Measurements from ENCODE around the gene HIF1A.
"Not testable (repeated sequence)": the region's sequence is repeated elsewhere in the genome, so short reads cannot be mapped to it uniquely, and the experiment has no call there.

The HIF1A gene

DNA sequence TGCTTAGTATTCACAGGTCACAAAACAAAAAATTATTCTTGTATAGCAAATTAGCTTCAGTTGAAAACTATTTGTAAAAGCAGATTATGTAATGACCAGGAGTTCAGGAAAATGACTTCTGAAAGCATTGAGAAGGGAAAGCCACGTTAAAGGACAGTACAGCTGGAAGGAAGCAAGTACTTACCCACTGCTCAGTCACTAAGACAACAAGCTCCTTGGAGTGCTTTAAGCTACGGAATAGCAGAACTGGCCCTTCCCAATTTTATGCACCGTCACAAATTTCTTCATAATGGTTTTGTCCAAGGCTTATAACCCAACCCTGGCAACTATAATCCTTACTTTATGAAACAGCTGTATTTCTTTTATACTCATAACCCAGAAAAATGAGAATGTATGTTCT, 54.0 kb downstream of the HIF1A start:
- DNase-seq (ENCODE audit: low spot score) = no peak

DNA sequence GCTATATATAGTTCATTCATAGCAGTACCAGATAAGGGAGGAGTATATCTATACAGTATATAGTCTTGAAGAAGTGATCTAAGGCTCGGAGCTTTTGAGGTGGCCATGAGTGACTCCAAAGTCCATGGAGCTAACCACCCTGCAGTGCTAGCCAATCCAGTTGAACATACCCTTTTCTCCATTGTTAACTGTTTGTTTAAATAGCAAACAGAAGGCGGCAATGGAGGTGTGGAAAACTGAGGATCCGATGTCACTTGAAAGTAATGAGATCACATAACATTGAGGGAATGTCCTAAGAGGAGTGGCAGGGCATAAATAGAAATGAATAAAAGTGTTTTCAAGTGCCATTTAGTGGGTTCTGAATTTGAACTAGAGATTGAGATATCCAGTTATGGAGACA, 54.6 kb downstream of the HIF1A start:
- no peak for DNase-seq (ENCODE audit: low spot score)

DNA sequence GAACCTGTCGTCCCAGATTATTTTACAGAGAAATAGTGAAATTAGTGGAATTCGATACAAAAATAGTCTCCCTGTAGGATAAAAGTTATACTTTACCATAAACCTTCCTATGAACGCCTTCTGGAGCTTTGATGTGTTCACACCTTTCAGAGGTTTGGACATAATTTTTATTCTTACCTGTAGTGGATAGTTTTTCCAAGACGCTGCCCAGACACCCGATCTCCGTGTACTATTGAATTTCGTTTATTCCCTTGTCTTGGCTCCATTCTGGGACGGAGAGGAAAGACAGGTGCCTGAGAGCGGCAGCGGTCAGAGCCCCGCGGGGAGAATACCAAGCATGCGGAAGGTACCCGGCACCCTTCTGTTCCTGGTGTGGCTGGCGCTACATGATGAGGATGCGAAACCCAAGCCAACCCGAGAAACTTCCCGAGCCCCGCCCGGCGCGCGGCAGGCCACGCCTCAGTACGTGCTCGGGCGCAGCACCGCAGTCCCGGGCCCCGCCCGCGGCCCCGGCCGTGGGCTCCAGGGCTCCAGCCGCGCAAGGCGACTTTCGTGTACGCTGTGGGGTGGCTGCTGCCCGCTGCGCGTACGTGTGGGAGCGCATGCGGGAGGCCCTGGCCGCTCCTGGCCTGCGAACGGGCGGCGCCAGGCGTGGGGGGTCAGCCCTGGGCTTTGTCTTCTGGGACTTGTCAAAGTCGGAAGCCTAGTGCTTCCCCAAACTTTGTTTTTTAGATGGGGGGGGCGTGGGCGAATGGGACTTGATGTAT, 55.6 kb downstream of the HIF1A start:
- DNase-seq (ENCODE audit: low spot score) = peak; percentile 87

DNA sequence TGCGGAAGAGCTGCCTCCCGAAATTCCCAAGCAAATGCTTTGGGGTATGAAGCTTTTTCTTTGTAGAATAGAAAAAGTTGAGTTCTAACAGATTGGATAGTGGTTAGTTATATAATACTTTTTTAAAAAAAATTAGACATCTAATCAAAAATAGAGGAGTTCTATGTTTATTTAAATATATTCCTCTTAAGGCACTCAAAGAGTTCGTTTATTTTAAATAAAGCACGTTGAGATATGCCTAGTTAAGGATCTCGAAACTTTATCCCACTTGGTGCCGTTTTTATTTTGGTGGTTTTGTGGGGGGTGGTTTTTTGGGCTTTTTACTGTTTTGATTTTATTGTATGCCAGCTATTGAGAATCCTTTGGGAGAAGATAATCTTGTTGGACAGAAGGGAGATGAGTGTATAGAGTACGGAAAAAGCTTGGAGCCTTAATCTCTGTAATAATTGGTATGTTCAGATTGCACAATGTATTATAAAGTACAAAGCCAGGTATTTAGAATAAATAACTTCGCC, 56.2 kb downstream of the HIF1A start:
- DNase-seq (ENCODE audit: low spot score) = no peak

GRCh38 chr14:61752626-61753025, 57.3 kb downstream of the HIF1A start:
- DNase-seq (ENCODE audit: low spot score) = peak; percentile 42

- no peak for DNase-seq (ENCODE audit: low spot score)
Measured at GRCh38 chr14:61753631-61754030, 58.3 kb downstream of the HIF1A start.

GRCh38 chr14:61754627-61755381, 59.5 kb downstream of the HIF1A start:
- DNase-seq (ENCODE audit: low spot score) = no peak

GRCh38 chr14:61755382-61755742, 60.0 kb downstream of the HIF1A start:
- DNase-seq (ENCODE audit: low spot score) = not testable (repeated sequence)

- DNase-seq (ENCODE audit: low spot score) = no peak
Measured at GRCh38 chr14:61756135-61756534, 60.8 kb downstream of the HIF1A start.

DNA sequence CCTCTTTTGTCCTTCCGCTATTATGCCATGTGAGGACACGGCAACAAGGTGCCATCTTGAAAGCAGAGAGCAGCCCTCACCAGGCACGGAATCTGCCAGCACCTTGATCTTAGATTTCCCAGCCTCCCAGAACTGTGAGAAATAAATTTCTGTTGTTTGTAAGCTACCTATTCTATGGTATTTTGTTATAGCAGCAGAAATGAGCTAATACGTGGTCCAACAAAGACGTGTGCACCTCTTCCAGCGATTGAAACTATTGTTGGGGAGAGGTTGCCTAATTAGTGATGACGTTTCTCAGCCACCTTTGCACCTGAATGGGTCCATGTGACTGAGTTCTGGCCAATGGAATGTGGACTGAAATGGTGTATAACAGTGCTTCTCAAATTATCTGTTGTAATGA, 64.6 kb downstream of the HIF1A start:
- DNase-seq (ENCODE audit: low spot score) = no peak

DNA sequence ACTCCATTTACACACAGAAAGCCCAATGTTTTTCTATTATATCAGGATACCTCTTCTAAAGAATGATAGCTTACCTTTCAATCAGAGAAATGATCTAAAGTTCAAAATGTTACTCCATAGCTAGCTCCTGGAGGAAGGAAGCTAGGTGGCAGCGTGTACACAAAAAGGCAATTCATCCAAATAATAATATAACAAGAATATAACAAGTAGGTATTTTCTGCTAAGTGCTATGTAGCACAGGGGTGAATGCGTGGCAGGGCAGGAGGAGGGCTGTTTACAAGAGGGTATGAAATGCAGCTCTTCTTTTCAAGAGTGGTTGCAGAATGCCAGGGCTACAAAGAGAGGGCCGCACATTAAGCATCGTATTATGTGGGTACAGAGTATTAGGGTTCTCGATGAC, 66.2 kb downstream of the HIF1A start:
- DNase-seq (ENCODE audit: low spot score) = peak; percentile 15

DNA sequence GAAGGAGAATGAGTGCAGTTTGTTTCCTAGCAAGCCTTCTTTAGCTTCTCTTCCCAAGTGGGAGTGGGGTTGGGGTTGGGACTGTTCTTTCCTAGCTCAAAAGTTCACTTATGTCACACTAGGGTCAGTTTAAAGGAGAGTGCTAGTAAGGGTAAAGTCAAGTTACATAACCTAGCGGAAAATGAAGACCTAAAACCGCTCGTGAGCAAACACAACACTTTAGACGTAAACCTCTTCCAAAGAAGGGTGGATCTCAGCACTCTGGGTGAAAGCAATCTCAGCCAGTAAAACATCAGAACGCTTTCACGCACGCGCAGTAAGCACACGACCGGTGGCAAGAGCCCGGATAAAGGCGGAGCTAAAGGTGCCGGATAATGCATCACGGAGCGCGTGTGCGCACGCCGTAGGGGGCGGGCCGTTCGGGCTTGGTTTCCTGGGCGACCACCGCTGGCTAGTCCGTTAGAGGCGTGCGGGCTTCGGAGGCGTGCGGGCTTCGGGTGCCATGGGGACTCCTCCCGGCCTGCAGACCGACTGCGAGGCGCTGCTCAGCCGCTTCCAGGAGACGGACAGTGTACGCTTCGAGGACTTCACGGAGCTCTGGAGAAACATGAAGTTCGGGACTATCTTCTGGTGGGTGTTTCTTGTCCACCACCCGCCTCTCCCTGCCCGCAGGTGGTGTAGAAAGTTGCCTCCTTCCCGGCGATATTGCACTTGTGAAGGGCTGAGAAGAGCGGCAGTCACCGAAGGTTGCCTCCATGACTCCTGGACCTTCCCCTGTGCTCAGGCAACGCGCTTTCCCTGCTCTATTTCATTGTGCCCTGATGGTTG, 66.9 kb downstream of the HIF1A start, which contains the start of gene SNAPC1:
SNAPC1 (plus strand) TSS at position 462 of the 828 bp plus-strand sequence; CDS start at position 503, 41 bp downstream.
- DNase-seq (ENCODE audit: low spot score) = peak; percentile 99

DNA sequence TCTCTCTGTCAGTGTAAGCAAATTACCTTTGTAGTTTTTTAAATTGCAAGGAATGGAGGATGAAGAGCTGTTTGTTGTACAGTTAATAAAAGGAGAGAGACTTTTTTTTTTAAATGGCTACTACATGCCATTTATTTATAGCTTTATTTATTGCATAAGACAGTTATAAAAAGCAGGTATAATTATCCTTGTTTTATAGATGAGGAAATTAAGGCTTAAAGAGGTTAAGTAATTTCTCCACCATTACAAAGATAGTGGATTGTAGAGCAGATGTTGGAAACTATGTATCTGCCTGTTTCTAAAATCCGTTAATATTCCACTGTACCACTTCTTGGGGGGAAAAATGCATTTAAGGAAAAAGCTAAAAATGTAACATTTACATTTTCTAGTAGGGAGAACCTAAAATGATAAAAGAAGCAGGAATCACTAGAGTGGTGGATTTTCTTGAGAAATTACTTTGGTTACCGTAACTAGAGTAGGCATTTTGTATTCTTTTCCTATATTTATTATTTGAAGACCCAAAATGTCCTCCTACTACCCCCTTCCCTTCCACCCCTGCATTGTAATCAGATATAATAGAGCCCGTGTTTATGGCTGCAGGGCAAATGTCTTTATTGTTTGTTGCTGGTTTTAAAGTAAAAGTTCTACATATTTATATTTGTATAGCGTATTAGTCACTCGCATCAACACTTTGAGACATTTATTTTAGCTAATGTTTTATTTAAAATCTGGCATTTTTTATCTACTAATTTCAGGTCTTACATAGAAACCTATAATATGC, 69.2 kb downstream of the HIF1A start:
- no peak for DNase-seq (ENCODE audit: low spot score)

DNA sequence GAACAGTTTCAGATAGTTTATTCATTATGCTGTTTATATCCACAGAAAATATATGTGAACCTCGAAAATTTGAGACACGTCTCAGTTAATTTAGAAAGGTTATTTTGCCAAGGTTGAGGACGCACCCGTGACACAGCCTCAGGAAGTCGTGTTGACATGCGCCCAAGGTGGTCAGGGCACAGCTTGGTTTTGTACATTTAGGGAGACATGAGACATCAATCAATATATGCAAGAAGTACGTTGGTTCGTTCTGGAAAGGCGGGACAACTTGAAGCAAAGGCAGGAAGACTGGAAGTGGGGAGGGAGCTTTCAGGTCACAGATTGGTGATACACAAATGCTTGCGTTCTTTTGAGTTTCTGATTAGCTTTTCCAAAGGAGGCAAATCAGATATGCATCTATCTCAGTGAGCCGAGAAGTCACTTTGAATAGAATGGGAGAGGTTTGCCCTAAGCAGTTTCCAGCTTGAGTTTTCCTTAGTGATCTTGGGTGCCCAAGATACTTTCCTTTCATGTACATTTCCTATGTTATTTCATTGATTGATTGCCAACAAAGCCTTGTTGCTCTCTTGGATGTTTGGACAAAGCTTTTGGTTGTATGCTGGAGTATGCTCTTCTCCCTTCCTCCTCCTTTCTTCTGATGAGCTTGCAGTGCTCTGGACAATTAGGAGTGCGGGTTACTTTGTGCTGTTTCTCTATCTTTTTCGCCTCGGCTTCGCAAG, 70.1 kb downstream of the HIF1A start:
- DNase-seq (ENCODE audit: low spot score) = no peak

- DNase-seq (ENCODE audit: low spot score) = no peak
Measured at GRCh38 chr14:61766151-61766550, 70.8 kb downstream of the HIF1A start.

DNA sequence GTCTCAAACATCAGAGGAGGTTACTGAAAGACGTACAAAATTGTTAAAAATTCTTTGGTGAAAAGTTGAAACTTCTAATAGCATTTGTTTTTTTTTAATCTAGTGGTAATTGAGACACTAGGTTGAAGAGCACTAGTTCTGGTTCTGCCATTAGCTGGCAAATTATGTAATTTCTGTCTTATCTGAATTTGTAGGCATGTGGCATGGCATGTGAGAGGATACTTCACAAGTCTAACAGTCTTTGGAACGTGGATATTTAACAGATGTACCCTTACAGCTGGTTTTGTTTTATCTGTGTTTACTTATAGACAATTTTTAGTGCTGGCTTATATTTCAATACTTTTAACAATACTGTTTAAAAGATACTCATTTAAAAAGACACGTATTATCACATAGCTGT, 72.9 kb downstream of the HIF1A start:
- no peak for DNase-seq (ENCODE audit: low spot score)

DNA sequence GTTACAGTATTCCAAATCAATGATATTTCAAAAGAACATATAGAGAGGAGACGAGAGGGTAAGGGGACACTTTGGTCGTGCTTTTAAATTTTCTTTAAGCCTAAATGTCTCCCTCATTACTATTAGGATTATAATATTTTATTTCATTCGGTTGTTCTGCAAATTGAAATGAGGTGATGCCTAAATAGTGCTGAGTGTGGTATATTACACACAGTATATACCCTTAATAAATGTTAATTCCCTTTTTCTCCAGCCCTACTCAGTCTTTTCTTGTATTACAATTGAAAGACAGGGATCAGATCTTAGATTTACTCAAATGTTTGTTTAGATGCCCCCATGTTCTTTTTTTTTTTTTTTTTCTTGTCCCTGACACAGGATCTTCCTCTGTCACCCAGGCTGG, 74.6 kb downstream of the HIF1A start:
- no peak for DNase-seq (ENCODE audit: low spot score)

DNA sequence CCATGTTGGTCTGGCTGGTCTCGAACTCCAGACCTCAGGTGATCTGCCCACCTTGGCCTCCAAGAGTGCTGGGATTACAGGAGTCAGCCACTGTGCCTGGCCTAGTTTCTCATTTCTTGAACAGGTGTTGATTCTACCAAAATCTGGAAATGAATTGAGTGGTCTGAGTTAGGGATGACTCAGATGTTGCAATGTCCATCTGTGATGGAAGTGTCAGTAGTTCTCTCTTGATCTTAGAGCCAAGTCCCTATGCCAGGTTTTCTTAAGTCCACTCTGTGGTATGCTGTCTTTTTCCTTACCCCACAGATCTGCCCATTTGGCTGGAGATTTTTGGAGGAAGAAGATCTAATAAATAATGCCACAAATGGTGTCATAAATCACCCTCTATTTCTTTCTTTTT, 79.5 kb downstream of the HIF1A start:
- no peak for DNase-seq (ENCODE audit: low spot score)

GRCh38 chr14:61780125-61780524, 84.8 kb downstream of the HIF1A start:
- no peak for DNase-seq (ENCODE audit: low spot score)

DNA sequence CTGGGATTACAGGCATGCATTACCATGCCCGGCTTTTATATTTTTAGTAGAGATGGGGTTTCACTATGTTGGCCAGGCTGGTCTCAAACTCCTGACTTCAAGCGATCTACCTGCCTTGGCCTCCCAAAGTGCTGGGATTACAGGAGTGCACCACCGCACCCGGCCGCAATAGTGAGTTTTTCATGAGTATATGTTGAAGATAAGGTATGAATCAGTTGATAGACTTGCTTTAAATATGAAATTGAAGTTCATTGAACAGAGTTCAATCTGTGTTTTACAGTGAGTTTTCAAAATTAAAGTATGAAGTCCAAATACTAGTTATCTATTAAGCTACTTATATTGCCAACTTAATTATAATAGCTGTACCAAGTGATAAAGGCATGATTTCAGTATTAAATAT, 102.0 kb downstream of the HIF1A start:
- no peak for DNase-seq (ENCODE audit: low spot score)
